GM06990 (cell line): ENCODE data around the gene GLDC.

Source experiments
- DNase-seq: peaks from one replicate; pipeline ENCODE4 v3.0.0-alpha.2; 2011; ENCODE audit not compliant: insufficient read length; ENCODE audit errors: extremely low read depth
- H3K27me3 ChIP-seq: replicated peaks from 2 replicates; pipeline ENCODE4 v1.6.0; 2011; ENCODE audit warnings: low read length; ENCODE audit not compliant: control insufficient read depth, insufficient read depth
- H3K36me3 ChIP-seq: 2 replicates; pipeline ENCODE4 v1.5.1; 2011; ENCODE audit warnings: low read length; ENCODE audit not compliant: control insufficient read depth, insufficient read depth
- H3K4me3 ChIP-seq: replicated peaks from 2 replicates; pipeline ENCODE4 v1.5.1; 2011; ENCODE audit warnings: low read depth, mild to moderate bottlenecking, control low read depth, low read length
- TF ChIP-seq, protein P1 (sequence below): IDR thresholded peaks from 2 replicates; pipeline ENCODE4 v1.5.1; 2011; ENCODE audit warnings: low read length, control low read depth, mild to moderate bottlenecking, inconsistent platforms; ENCODE audit not compliant: insufficient read depth, poor library complexity, severe bottlenecking

The GLDC gene

DNA sequence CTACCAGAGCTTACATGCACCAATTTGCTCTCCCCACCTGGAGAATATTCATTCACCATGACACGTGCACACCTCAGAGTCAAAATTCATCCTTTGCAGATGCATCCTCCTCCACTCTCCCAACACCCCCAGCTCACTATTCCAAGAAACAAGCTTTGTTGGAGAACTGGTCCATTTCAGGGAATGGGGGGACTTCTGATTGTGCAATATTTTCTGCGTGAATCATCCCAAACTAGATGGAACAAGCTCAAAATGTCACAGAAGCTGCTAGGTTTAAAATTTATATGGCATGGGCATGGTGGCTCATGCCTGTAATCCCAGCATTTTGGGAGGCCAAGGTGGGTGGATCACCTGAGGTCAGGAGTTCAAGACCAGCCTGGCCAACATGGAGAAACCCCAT, 3.6 kb downstream of the GLDC start:
- DNase-seq, result no peak
- TF ChIP-seq, protein P1, sequence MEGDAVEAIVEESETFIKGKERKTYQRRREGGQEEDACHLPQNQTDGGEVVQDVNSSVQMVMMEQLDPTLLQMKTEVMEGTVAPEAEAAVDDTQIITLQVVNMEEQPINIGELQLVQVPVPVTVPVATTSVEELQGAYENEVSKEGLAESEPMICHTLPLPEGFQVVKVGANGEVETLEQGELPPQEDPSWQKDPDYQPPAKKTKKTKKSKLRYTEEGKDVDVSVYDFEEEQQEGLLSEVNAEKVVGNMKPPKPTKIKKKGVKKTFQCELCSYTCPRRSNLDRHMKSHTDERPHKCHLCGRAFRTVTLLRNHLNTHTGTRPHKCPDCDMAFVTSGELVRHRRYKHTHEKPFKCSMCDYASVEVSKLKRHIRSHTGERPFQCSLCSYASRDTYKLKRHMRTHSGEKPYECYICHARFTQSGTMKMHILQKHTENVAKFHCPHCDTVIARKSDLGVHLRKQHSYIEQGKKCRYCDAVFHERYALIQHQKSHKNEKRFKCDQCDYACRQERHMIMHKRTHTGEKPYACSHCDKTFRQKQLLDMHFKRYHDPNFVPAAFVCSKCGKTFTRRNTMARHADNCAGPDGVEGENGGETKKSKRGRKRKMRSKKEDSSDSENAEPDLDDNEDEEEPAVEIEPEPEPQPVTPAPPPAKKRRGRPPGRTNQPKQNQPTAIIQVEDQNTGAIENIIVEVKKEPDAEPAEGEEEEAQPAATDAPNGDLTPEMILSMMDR, result no peak
- no peaks in the 10 kb centered on the region for H3K27me3 ChIP-seq
- 0 out of 2 replicates have a peak, but pooled peaks cover 2% of the 10 kb centered on the region for H3K36me3 ChIP-seq
- no peak overlapping the region for H3K4me3 ChIP-seq

DNA sequence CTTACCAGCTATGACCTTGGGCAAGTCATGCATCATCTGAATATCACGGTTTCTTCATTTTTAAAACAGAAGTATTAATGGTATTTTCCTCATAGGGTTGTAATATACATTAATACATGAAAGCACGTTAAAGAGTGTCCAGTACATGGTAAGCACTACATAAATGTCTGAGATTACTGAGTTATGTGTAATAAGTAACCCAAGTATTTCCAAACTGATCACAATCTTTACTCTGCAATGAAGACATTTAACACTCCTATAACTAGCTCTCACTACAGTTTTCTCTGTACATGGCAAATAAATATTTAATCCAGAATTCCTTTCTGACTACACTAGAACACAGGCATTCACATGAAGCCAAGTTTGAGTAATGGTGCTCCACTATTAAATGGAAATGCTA, 4.0 kb downstream of the GLDC start:
- H3K36me3 ChIP-seq, result 0 out of 2 replicates have a peak, but pooled peaks cover 2% of the 10 kb centered on the region

DNA sequence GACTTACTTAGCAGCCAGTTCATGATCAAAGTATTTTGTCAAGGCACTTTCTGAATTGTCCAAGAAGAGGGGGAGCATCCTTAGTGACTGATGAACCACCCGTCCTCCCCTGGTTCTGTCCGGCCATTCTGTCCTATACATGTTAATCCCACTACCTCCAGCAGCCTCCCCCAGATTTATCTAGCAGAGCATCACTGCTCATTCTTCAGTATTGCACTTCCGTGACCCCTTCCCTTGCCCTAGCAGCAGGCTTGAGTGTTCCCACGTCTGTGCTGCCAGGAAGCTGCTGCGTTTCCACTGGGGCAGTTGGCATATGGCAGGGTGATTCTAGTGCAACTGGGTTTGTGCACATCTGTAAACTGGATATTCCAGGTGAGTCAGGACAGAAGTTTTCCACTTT, 4.5 kb downstream of the GLDC start:
- TF ChIP-seq, protein P1, result no peak
- H3K27me3 ChIP-seq, result no peaks in the 10 kb centered on the region
- DNase-seq, result no peak
- 0 out of 2 replicates have a peak, but pooled peaks cover 2% of the 10 kb centered on the region for H3K36me3 ChIP-seq
- no peak overlapping the region for H3K4me3 ChIP-seq

More for the DNA sequence above, 4.0 kb downstream of the GLDC start:
- TF ChIP-seq, protein P1, result no peak
- no peaks in the 10 kb centered on the region for H3K27me3 ChIP-seq
- DNase-seq, result no peak
- no peak overlapping the region for H3K4me3 ChIP-seq

DNA sequence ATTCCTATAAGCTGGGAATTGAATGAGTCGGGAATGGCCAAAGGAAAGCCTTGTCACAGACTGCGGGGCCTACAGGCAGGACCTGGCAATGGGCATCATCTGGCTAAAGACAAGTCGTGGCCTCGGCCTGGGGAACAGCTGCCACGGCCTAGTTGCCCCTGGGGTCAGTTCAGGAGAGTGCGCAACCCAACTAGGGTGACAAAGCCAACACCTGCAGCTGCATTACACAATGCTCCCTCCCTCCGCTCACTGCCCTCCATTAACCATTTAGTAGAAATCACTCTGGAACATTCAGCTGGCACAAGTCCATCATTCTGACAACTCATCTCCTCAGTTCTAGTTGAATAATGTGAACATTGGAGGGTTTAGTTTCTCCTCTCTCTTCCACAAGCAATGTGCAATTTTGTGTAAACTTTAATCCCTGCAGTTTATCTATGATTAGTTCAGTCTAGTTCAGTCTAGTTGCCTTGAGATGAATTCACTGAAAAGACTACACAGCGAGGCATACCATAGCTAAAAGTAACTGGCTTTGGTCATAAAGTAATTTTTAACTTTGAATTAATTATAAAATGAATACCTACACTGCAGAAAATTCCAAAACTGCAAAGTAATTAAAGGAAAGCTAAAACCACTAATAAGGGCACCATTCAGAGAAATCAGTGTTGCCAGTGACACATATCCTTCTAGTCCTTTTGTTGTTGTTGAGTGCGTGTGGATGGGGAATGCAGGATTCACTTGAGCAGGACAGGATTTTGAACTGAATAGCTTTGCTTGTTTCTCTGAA, 5.1 kb downstream of the GLDC start:
- Histone ChIP-seq H3K4me3 (no peak overlapping the region), H3K36me3 (0 out of 2 replicates have a peak, but pooled peaks cover 2% of the 10 kb centered on the region), H3K27me3 (no peaks in the 10 kb centered on the region)
- DNase-seq, result no peak
- TF ChIP-seq, protein P1, result no peak

DNA sequence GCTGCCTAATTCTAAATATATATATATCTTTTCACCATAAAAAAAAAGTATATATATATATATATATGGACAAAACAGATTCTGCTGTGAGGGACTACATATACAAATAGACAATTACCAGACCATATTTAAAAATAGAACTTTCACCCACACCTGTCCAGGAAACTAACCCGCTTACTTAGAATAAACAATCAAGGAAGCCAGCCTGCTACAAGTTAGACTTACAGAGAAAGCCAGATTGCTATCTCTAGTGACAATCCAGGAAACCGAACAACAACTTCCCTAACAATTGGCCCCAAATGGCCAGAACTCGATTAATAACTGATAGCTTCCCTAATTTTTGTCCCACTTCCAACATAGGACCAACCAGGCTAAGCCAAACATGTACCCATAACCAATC, 5.9 kb downstream of the GLDC start:
- H3K36me3 ChIP-seq, result 0 out of 2 replicates have a peak, but pooled peaks cover 2% of the 10 kb centered on the region
- H3K4me3 ChIP-seq, result no peak overlapping the region
- no peak for DNase-seq
- TF ChIP-seq, protein P1, result no peak
- no peaks in the 10 kb centered on the region for H3K27me3 ChIP-seq
